GM12878 (cell line): Measurements from ENCODE around the gene TAF6L. TPM values are rescaled to one million over a fixed set of nuclear protein-coding genes. Genes with fewer than 3 reads are reported as not detected.

Experiments
- ATF7 ChIP-seq: fragments of 450-650 bp; IDR thresholded peaks from 2 replicates; pipeline ENCODE4 v1.6.1; 2016; ENCODE audit warnings: low read depth, mild to moderate bottlenecking
- BRCA1 ChIP-seq: IDR thresholded peaks from 2 replicates; pipeline ENCODE4 v1.6.1; 2011; ENCODE audit warnings: low read depth, low read length, improper control_type of control experiment
- CBX5 ChIP-seq: sonication (generic); IDR thresholded peaks from 2 replicates; pipeline ENCODE4 v1.6.1; 2016; ENCODE audit warnings: low read depth, moderate library complexity, mild to moderate bottlenecking, inconsistent platforms
- CHD2 ChIP-seq: IDR thresholded peaks from 2 replicates; pipeline ENCODE4 v1.6.1; 2011; ENCODE audit warnings: low read depth, low read length, improper control_type of control experiment, borderline replicate concordance
- E2F8 ChIP-seq: fragments of 450-650 bp; IDR thresholded peaks from 2 replicates; pipeline ENCODE4 v1.6.1; 2018; ENCODE audit warnings: mild to moderate bottlenecking, low read depth, moderate library complexity; ENCODE audit not compliant: partially characterized antibody
- FOS ChIP-seq: IDR thresholded peaks from 3 replicates; pipeline ENCODE4 v1.6.1; 2011; ENCODE audit warnings: borderline replicate concordance; ENCODE audit not compliant: insufficient read length; ENCODE audit errors: extremely low read depth
- KAT2A ChIP-seq: conservative IDR thresholded peaks from 2 replicates; pipeline ENCODE4 v1.6.1; 2011; ENCODE audit warnings: low read depth, low read length; ENCODE audit not compliant: control insufficient read depth
- MLLT1 ChIP-seq: fragments of 450-650 bp; IDR thresholded peaks from 2 replicates; pipeline ENCODE4 v1.6.1; 2016; ENCODE audit warnings: mild to moderate bottlenecking
- MTA2 ChIP-seq: fragments of 450-650 bp; IDR thresholded peaks from 2 replicates; pipeline ENCODE4 v1.6.1; 2016; ENCODE audit warnings: low read depth, mild to moderate bottlenecking, moderate library complexity
- MXI1 ChIP-seq: fragments of 150-350 bp; IDR thresholded peaks from 2 replicates; pipeline ENCODE4 v1.6.1; 2011; ENCODE audit warnings: low read depth, mild to moderate bottlenecking, inconsistent platforms, low read length, improper control_type of control experiment
- NR2F1 ChIP-seq: fragments of 450-650 bp; conservative IDR thresholded peaks from 2 replicates; pipeline ENCODE4 v1.6.1; 2017; ENCODE audit warnings: mild to moderate bottlenecking
- POLR2A ChIP-seq: IDR thresholded peaks from 2 replicates; pipeline ENCODE4 v1.6.1; 2011; ENCODE audit warnings: low read depth, mild to moderate bottlenecking, low read length
- SIN3A ChIP-seq: IDR thresholded peaks from 2 replicates; pipeline ENCODE4 v1.6.1; 2012; ENCODE audit warnings: low read depth, low read length, improper control_type of control experiment
- SKIL ChIP-seq: fragments of 450-650 bp; IDR thresholded peaks from 2 replicates; pipeline ENCODE4 v1.6.1; 2017; ENCODE audit warnings: mild to moderate bottlenecking, low read depth, inconsistent platforms; ENCODE audit not compliant: poor library complexity, severe bottlenecking
- SMAD1 ChIP-seq: fragments of 450-650 bp; IDR thresholded peaks from 2 replicates; pipeline ENCODE4 v1.6.1; 2018; ENCODE audit warnings: mild to moderate bottlenecking, low read depth; ENCODE audit not compliant: partially characterized antibody
- SMAD5 ChIP-seq: IDR thresholded peaks from 2 replicates; pipeline ENCODE4 v1.6.1; 2016; ENCODE audit warnings: antibody characterized with exemption, low read depth
- STAT1 ChIP-seq: fragments of 450-650 bp; conservative IDR thresholded peaks from 2 replicates; pipeline ENCODE4 v1.6.1; 2014; ENCODE audit warnings: antibody characterized with exemption, mild to moderate bottlenecking
- STAT3 ChIP-seq: IDR thresholded peaks from 2 replicates; pipeline ENCODE4 v1.6.1; 2011; ENCODE audit warnings: low read depth, low read length, improper control_type of control experiment
- WRNIP1 ChIP-seq: IDR thresholded peaks from 2 replicates; pipeline ENCODE4 v1.6.1; 2011; ENCODE audit warnings: low read depth, low read length, improper control_type of control experiment, borderline replicate concordance
- ZBTB11 ChIP-seq: fragments of 450-650 bp; formaldehyde crosslinking; IDR thresholded peaks from 2 replicates; pipeline ENCODE4 v1.5.0; 2022; ENCODE audit warnings: mild to moderate bottlenecking, missing genetic modification characterization
- ZNF274 ChIP-seq: IDR thresholded peaks from one replicate; pipeline ENCODE4 v1.8.0; 2011; ENCODE audit not compliant: insufficient read length, insufficient read depth
- polyA plus RNA-seq, 11 experiments: library from polyadenylated mRNA; depleted of rRNA in 4 of 11; unstranded in 6 of 11; stranded (reverse) in 5 of 11; fragments of >200 nt; fragmentation: Nextera tagmentation in 4 of 11; fragmentation: Illumina TruSeq in 1 of 11; extraction: Ambion mirVana in 4 of 11; extraction: Trizol in 1 of 11; gene quantifications; 1 replicate in 1 of 11; 2 replicates in 10 of 11; pipeline versions ENCODE4 v1.2.1 to v1.2.3, GENCODE V29; 2011 to 2016; ENCODE audit warnings: inconsistent platforms in 2 of 11, missing spikeins in 2 of 11, low read depth in 1 of 11
- total RNA-seq, 4 experiments: library from RNA; depleted of rRNA in 3 of 4; stranded (reverse); fragments of >200 nt in 3 of 4; fragmentation: Illumina TruSeq in 1 of 4; extraction: Trizol in 1 of 4; gene quantifications; 2 replicates each; pipeline versions ENCODE4 v1.2.1 to v1.2.3, GENCODE V29; 2013 to 2021

The TAF6L gene
- total and polyA plus RNA-seq, 10 of the 15 experiments (the other 5 are each of a cell fraction or from before 2014, with no cell fraction given) = 0.15 to 35.6 (median 19.0) TPM

- peak; percentile 69 for TF ChIP-seq E2F8
- TF ChIP-seq MXI1 = no peak
- peak; percentile 92; the same call in 1 of the 2 replicates for TF ChIP-seq SMAD5
- no peak for TF ChIP-seq STAT1
- peak; percentile 85 for TF ChIP-seq POLR2A
- TF ChIP-seq MLLT1 = 0 out of 2 replicates have a peak, but pooled peaks have one; percentile 43
- TF ChIP-seq BRCA1 = no peak
- no peak for TF ChIP-seq STAT3
- peak; percentile 71 for TF ChIP-seq SMAD1
- TF ChIP-seq CHD2 = peak; percentile 95
- no peak for TF ChIP-seq ZNF274
- TF ChIP-seq SKIL = peak; percentile 39
- TF ChIP-seq NR2F1 = peak; percentile 57
- TF ChIP-seq CBX5 = no peak
- peak; percentile 89 for TF ChIP-seq FOS
- peak; percentile 52 for TF ChIP-seq ATF7
- TF ChIP-seq ZBTB11 = no peak
- peak; percentile 72; the same call in 1 of the 2 replicates for TF ChIP-seq SIN3A
- no peak for TF ChIP-seq MTA2
- TF ChIP-seq WRNIP1 = no peak
- no peak for TF ChIP-seq KAT2A
Measured at GRCh38 chr11:62753736-62754603, 17.2 kb upstream of the TAF6L start, which contains the start of gene ZBTB3 (continued).
